ENCODE measurements around the gene HTR1E.

HTR1E gene

GRCh38 chr6:87049779-87050178 lies 112.5 kb downstream of the HTR1E start:
- DNase-seq (ENCODE audit: low read depth) = no peak
- H3K36me3 ChIP-seq (ENCODE audit: control insufficient read depth, insufficient read depth, low read length, severe bottlenecking) = no peaks in the 10 kb centered on the region
- H3K4me3 ChIP-seq (ENCODE audit: low read length) = no peak overlapping the region
- H3K9ac ChIP-seq (ENCODE audit: low read length) = no peak overlapping the region
- H3K27me3 ChIP-seq (replicated peaks; ENCODE audit: control insufficient read depth, insufficient read depth, low read length) = peaks cover 7% of the 10 kb centered on the region
- H3K4me1 ChIP-seq (ENCODE audit: control insufficient read depth, insufficient read depth, low read length) = no peaks in the 10 kb centered on the region
- no peaks in the 10 kb centered on the region for H3K9me3 ChIP-seq (ENCODE audit: control insufficient read depth, low read length)

- Histone ChIP-seq H3K4me3 (ENCODE audit: low read length) (no peak overlapping the region), H3K4me1 (ENCODE audit: control insufficient read depth, insufficient read depth, low read length) (no peaks in the 10 kb centered on the region), H3K27me3 (replicated peaks; ENCODE audit: control insufficient read depth, insufficient read depth, low read length) (no peaks in the 10 kb centered on the region), H3K9me3 (ENCODE audit: control insufficient read depth, low read length) (no peaks in the 10 kb centered on the region), H3K9ac (ENCODE audit: low read length) (no peak overlapping the region), H3K36me3 (ENCODE audit: control insufficient read depth, insufficient read depth, low read length, severe bottlenecking) (no peaks in the 10 kb centered on the region)
- DNase-seq (ENCODE audit: low read depth) = no peak
These were observed 116.0 kb downstream of the HTR1E start for GRCh38 chr6:87053312-87053711.

- Histone ChIP-seq H3K27me3 (replicated peaks; ENCODE audit: control insufficient read depth, insufficient read depth, low read length) (no peaks in the 10 kb centered on the region), H3K9ac (ENCODE audit: low read length) (no peak overlapping the region), H3K9me3 (ENCODE audit: control insufficient read depth, low read length) (no peaks in the 10 kb centered on the region), H3K4me1 (ENCODE audit: control insufficient read depth, insufficient read depth, low read length) (no peaks in the 10 kb centered on the region), H3K4me3 (ENCODE audit: low read length) (no peak overlapping the region), H3K36me3 (ENCODE audit: control insufficient read depth, insufficient read depth, low read length, severe bottlenecking) (no peaks in the 10 kb centered on the region)
- DNase-seq (ENCODE audit: low read depth) = no peak
These were observed 117.0 kb downstream of the HTR1E start for GRCh38 chr6:87054143-87054833.

GRCh38 chr6:87059943-87060342 lies 122.6 kb downstream of the HTR1E start:
- DNase-seq (ENCODE audit: low read depth) = no peak
- H3K9me3 ChIP-seq (ENCODE audit: control insufficient read depth, low read length) = no peaks in the 10 kb centered on the region
- H3K4me1 ChIP-seq (ENCODE audit: control insufficient read depth, insufficient read depth, low read length) = no peaks in the 10 kb centered on the region
- H3K27me3 ChIP-seq (replicated peaks; ENCODE audit: control insufficient read depth, insufficient read depth, low read length) = no peaks in the 10 kb centered on the region
- H3K36me3 ChIP-seq (ENCODE audit: control insufficient read depth, insufficient read depth, low read length, severe bottlenecking) = no peaks in the 10 kb centered on the region
- no peak overlapping the region for H3K9ac ChIP-seq (ENCODE audit: low read length)
- no peak overlapping the region for H3K4me3 ChIP-seq (ENCODE audit: low read length)

GRCh38 chr6:87065117-87065516 lies 127.8 kb downstream of the HTR1E start:
- Histone ChIP-seq H3K9ac (ENCODE audit: low read length) (no peak overlapping the region), H3K4me1 (ENCODE audit: control insufficient read depth, insufficient read depth, low read length) (peaks cover 7% of the 10 kb centered on the region), H3K36me3 (ENCODE audit: control insufficient read depth, insufficient read depth, low read length, severe bottlenecking) (no peaks in the 10 kb centered on the region)

More at GRCh38 chr6:87065117-87065516, 127.8 kb downstream of the HTR1E start:
- Histone ChIP-seq H3K4me3 (ENCODE audit: low read length) (no peak overlapping the region), H3K27me3 (replicated peaks; ENCODE audit: control insufficient read depth, insufficient read depth, low read length) (peaks cover under 1% of the 10 kb centered on the region), H3K9me3 (ENCODE audit: control insufficient read depth, low read length) (no peaks in the 10 kb centered on the region)
- no peak for DNase-seq (ENCODE audit: low read depth)
